Stimulated activated naive CD8-positive, alpha-beta T cell treated with anti-CD3 and anti-CD28 coated beads, Interleukin-15, Interleukin-2, amounts not matched to agents 100 U/mL and 50 U/mL, for 24 hours (primary cell): ENCODE results near the gene DENND1B.
"Not testable (repeated sequence)": the region's sequence is repeated elsewhere in the genome, so short reads cannot be mapped to it uniquely, and the experiment has no call there.

ENCODE experiments used
- ATAC-seq: fragments of 150-1000 bp; cut with Tn5 transposase; one replicate; pipeline ENCODE4 v1.10.0; 2021
- DNase-seq: peaks from one replicate; pipeline ENCODE4 v3.0.0; 2021

DENND1B gene

DNA sequence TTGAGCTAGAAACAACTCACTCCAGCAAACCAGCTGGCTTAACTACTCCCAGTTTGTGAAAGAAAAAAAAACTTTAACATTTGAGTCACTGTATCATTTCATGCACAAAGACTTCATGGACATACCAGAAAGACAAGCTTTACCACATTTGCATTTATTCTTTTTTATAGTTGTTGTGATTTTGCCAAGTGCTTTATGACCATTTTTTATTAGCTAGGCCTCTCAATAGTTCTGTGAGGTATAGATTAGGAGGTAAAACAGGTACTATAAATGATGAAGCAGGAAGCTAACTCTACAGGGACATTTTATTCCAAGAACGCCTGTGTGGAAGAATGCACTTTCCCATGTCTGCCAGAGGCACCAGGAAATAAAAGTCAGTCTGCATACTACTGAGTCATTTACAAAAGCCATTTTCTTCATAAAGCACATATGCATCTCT is 8.2 kb upstream of the DENND1B start:
- no peak for DNase-seq
- ATAC-seq: no peak

DNA sequence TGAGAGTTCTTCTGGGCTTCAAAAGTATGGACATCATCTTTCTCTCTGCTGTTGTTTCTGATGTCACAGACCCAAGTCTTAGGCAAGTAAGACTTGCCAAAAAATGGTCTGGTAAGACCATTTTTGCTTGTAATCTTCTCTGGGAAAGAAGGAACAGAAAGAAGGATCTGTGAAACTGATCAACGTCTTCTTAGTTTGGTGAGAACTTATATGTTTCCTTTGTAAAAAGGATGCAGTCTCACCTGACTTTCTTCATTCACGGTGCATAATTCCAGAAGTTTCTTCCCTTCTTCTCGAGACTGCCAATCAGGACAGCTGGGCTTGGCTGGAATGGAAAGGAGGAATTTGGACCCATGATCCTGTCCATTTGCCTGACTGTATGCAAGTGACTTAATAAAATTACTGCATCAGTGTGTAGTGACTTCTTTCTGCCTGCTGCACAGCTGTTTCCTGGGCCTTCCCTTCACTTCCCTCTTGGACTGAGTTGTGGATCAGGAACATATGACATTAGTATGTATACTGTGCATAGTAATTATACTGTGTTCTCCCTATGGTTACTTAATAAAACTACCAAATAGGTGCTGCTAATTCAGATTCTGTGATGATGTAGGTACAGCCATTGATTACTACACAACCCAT is 7.6 kb upstream of the DENND1B start:
- DNase-seq (no peak), ATAC-seq (no peak)

DNA sequence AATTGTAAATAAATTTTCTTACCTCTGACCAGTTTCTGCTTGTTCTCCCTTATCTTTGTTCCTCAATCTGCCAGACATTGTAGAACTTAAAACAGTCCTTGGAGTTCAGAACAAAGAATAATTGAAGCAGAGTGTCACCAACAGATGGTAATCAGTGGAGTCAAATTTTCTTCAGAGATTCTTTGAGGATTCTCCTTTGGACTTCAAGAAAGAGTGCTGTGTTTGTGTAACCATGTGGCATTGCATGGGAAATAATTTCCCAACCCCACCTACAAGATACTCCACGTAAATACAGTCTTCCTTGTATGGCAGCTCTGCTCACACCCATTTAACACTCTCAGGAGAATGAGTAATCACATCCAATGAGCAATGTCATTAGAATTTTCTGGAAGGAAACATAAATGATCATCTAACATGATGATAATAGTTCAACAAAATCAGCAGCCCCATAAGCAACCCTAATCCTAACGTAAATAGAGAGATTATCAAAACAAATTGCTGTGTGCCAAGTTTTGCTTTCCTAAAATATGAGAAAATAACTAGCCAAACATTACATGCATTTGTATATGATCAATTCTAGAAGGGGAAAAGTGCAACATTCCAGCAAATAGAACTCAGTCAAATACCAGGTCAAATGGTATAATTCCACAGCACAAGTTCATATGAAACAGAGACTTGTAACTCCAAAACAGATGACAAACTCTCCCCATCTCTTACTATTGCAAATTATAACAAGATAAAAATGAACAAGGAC is 6.9 kb upstream of the DENND1B start:
- ATAC-seq: no peak
- DNase-seq: no peak

DNA sequence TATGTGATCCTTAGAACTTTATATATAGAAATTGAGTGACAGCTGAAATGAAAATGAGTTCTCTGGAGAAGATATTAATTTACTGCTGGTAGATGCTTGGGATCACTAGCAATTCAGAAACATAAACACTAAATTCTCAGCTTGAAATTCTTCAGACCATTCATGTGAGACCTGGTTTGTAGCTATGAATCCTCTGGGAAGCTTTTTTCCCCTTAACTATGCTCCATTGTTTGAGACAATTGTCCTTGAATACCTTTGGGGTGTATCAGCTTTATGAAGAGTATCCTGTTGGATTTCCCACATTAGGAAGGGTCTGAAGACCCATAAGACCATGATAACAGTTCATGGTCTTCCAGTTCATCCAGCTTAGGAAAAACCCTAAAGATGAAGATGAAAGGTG is 4.6 kb upstream of the DENND1B start:
- DNase-seq: no peak
- ATAC-seq: no peak

- ATAC-seq: no peak
- no peak for DNase-seq
These were observed 3.2 kb upstream of the DENND1B start for GRCh38 chr1:197778366-197778945.

DNA sequence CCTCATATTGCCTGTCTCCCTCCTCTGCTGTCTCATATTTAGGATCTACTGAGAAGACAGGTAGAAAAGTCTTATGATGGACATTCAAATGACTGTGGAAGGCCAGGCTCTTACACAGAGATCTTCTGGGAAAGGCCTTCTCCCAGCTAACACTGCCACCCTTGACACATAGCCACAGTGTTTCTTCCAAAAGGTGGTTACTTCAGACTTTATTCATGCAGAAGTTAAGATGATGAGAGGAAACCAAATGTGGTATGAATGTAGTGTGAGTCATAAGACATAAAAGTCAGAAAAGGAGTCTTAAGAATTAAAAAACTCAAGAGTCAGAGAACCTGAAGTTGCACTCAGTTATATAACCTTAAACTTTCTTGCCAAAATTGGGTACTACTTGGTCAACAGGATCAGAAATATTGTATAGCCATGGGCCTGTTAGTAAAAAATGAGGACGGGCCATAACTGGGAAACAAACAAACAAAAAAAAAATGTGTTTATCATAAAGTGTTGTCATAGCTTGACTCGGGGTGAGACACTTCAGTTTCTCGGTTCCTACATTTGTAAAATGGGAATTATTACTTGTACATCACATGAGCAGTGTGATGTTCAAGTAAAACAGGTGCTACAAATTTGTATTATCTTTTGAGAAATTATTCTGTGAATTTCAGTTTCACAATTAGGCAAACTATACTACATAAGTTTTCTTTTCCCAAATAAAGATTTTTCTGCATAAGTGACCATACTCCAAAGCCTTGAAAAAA is 1.2 kb upstream of the DENND1B start:
- ATAC-seq (peak; percentile 73), DNase-seq (peak; percentile 30)

GRCh38 chr1:197774466-197775281 is 606 bp downstream of the DENND1B start:
- ATAC-seq (peak; percentile 67), DNase-seq (peak; percentile 71)

GRCh38 chr1:197773856-197774255 is 1.4 kb downstream of the DENND1B start:
- DNase-seq (no peak), ATAC-seq (no peak)

GRCh38 chr1:197771904-197772556 is 3.2 kb downstream of the DENND1B start:
- ATAC-seq: no peak
- DNase-seq: no peak

- no peak for DNase-seq
- no peak for ATAC-seq
These were observed 3.9 kb downstream of the DENND1B start for GRCh38 chr1:197771386-197771785.

DNA sequence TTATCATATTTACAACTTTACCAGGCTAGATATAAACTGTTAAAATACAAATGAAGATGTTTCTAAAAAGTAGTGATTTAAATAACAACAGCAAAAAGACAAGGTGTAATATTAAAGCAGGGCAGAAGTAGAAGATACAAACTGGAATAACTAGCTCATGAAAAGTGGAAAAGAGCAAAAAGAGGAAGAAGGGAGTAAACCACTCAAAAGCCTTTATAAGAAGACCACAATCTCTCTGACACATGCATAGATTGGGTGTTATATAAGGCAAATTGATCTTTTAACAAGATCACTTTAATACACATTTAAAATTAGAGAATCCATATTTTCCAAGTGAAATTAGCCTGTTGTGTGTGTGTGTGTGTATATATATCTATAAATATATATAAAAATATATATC is 5.0 kb downstream of the DENND1B start:
- no peak for DNase-seq
- ATAC-seq: no peak

DNA sequence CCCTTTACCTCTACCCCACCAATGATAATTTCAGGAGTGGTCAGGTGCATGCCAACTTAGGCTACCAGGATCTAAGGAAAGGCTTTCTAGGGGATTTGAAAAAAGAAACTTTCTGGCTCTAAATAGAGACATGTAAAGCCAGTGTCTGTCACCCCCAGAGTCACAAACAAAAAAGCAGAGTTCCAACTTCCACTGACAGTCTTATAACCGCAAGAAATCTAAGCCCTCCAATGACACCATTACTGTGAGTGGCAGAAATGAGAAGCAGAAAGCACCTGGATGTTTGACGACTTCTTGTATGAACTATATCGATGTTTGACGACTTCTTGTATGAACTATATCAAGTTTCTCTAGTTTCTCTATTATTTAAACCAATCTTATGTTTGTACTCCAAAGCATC is 6.0 kb downstream of the DENND1B start:
- ATAC-seq (no peak), DNase-seq (no peak)

DNA sequence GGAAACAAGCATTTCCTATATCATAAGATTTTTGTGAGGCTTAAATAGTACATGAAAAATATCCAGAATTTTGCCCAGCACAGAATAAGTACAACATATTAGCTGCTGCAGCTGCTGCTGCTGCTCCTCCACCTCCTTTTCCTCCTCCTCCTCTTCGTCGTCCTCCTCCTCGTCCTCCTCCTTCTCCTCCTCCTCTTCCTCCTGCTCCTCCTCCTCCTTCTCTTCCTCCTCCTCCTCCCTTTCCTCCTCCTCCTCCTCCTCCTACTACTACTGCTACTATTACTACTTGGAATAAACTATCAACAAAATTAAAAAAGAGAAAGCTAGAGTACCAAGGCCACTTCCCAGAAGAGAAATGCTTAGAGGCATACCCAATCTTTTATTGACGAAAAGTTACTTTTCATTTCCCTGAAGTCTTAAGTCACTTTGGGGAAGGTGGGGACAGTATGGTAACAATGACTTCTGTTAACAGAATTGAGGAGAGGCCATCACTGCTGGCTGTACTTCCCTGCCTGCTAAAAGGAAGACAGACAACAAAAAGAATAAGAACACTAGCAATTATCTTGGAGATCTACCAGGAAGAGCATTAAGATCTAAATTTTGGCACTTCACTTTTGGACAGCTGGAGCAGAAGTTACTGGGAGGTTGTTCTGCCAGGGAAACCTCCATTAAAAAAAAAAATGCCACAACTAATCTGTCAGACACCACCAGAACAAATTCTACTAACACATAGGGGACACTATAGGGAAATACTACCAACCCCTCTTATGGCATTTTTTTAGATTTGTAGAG is 7.1 kb downstream of the DENND1B start:
- DNase-seq (no peak), ATAC-seq (no peak)

- no peak for DNase-seq
- no peak for ATAC-seq
These were observed 11.5 kb downstream of the DENND1B start for GRCh38 chr1:197763769-197764168.

GRCh38 chr1:197763307-197763706 is 12.0 kb downstream of the DENND1B start:
- DNase-seq: no peak
- no peak for ATAC-seq

DNA sequence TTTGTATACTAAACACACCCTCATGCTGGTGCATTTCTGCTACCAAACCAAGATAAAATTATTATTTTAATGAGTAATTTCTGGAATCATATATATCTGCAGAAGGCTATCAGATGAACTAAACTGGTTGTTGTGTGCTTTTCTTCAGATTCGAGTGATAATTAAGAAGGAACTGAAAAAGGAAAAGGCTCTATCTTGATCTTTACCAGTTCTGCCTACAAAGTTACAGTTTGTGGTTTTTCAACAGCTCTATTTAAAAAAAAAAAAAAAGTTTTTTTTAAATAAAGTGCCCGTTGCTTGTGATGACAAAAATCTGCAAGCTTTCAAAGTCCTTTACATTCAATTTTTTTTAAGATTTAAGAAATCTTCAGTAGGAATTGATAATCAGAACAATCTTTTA is 13.6 kb downstream of the DENND1B start:
- DNase-seq: no peak
- no peak for ATAC-seq

- not testable (repeated sequence) for ATAC-seq, DNase-seq
These were observed 19.7 kb downstream of the DENND1B start for GRCh38 chr1:197755553-197755952.

GRCh38 chr1:197752652-197753164 is 22.6 kb downstream of the DENND1B start:
- DNase-seq, ATAC-seq: not testable (repeated sequence)

GRCh38 chr1:197750366-197750765 is 24.9 kb downstream of the DENND1B start:
- no peak for ATAC-seq

DNA sequence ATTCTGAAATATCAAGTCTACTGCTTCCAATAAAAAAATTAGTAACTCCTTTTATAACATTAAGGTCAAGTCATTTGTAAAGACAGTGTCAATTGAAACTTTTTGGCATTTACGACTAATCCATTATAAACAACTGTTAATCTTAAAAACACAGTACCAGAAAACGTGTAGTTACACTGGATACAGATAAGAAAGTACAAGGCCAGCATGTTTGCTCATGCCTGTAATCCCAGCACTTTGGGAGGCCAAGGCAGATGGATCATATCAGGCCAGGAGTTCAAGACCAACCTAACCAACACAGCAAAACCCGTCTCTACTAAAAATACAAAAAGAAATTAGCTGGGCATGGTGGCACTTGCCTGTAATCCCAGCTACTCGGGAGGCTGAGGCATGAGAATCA is 29.4 kb downstream of the DENND1B start:
- no peak for ATAC-seq
- no peak for DNase-seq

More at GRCh38 chr1:197750366-197750765, 24.9 kb downstream of the DENND1B start:
- no peak for DNase-seq
